T47D (cell line): ENCODE results near the gene HTR4.
A peak's percentile ranks its signal among the peaks of the same experiment; 100 is the strongest.
"Not testable (repeated sequence)": the region's sequence is repeated elsewhere in the genome, so short reads cannot be mapped to it uniquely, and the experiment has no call there.

Experiments used
- DNase-seq, 2 experiments: peaks; one replicate each; pipeline versions ENCODE4 v3.0.0 to v3.0.0-alpha.2; 2011 to 2012; ENCODE audit warnings: low read depth in 1 of 2, low spot score in 1 of 2
- JUND ChIP-seq: IDR thresholded peaks from 2 replicates; pipeline ENCODE4 v1.6.1; 2012; ENCODE audit warnings: low read depth
- in situ Hi-C: cut with HindIII; loops from 2 replicates; pipeline ENCODE4 v1.10.0; 2016; ENCODE audit warnings: low sequenced_read_pairs, low pct_unique_long_range_greater_than_20kb

Gene HTR4

GRCh38 chr5:148491793-148492184 is 162.5 kb downstream of the HTR4 start:
- TF ChIP-seq JUND, result no peak
- in situ Hi-C loops, result no loop called here
- DNase-seq, result no peak

GRCh38 chr5:148491015-148491792 is 163.1 kb downstream of the HTR4 start:
- DNase-seq, result peak in 1 of 2 experiments; percentile 58
- TF ChIP-seq JUND, result no peak
- in situ Hi-C loops, result no loop called here

DNA sequence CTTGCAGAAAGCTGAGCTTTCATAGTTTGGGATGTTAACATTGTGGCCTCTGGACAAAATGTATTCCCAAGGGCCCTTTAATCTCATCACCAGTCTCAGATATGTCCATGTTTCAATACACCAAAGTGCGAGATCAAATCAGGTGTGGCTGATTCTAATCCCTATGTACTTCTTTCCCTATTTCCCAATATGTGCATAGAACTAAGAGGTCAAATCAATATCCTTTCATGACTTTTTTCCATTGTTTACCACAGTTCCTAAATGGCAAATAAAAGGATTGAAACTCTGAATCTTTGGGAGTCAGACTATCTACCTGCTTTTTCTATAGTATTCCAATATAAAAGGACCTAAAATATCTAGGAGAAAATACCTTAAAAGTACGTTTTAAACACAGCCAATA is 165.6 kb downstream of the HTR4 start:
- TF ChIP-seq JUND, result no peak
- DNase-seq, result no peak
- in situ Hi-C loops, result no loop called here

GRCh38 chr5:148486456-148486855 is 167.9 kb downstream of the HTR4 start:
- no peak for TF ChIP-seq JUND
- in situ Hi-C loops, result no loop called here
- no peak for DNase-seq

DNA sequence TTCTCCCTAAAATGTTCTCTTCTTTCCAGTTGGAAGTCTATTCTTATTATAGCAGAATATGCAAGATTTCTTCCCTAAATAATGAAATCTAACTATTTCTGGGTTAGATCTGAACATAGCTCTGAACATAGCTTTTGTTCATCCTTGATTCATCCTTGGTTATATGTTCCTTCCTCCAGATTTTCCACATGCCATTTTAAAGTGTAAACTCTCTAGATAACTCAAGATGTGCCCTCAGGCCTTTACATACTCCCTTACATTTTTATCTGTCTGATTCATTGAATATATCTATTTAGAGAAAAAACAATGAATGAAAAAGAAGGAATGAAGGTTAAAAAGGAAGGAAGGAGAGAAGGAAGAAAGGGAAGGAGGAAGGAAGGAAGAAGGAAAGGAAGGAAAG is 169.7 kb downstream of the HTR4 start:
- no peak for TF ChIP-seq JUND
- DNase-seq, result no peak
- in situ Hi-C loops, result no loop called here

DNA sequence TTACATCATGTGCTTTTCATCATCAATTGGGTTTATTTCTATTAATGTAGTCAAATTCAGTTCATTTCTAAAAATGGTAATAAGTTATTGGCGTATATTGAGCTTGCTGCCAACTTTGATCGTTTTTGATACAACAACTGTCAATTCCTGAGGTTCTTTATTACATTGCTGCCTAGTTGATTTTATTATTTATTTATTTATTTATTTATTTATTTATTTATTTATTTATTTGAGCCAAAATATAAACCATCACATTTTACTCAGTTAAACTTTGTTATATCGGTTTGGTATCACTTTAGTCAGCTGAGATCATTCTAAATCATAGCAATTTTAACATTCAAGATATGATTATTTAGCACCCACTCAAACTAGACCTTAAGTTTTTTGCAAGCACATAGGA is 170.6 kb downstream of the HTR4 start:
- in situ Hi-C loops, result no loop called here
- no peak for DNase-seq
- TF ChIP-seq JUND, result no peak

DNA sequence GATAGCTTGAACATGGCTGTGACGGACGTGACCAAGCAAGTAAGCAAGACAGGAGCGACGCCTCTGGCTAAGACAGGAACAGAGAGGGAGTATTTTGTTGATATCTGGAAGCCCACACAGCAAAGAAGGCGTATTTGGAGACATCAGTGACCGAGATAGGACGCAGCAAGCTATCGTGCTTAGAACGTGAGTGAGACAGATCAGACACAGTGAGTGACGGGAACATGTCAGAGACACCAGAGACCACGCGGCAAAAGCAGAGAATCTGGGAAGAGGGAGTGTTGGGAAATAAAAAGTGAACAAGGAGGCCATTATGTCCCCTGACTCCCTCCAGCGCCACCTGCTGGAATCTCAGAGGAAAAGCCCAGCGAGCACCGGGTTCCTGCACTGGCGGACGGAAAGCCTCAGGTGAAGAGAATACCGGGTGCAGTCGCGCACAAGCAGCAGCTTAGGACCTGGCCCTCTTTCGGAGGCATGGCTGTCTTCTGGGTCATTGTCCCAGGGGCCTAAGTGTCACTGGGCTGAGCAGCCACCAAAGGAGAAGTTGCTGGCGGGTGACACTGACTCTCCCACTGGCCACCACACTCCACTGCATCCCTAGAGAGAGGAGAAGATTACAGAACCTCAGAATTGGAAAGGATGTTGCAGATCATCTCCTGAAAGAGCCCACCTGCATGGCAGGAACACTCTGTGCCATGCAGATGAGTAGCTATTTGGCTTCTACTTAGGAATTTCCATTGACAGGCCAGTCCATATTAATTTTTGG is 171.4 kb downstream of the HTR4 start:
- DNase-seq, result peak; percentile 52 to 84
- in situ Hi-C loops, result no loop called here
- no peak for TF ChIP-seq JUND

- DNase-seq, result no peak
- in situ Hi-C loops, result no loop called here
- no peak for TF ChIP-seq JUND
Observed at GRCh38 chr5:148482196-148482595, 172.1 kb downstream of the HTR4 start.

GRCh38 chr5:148477429-148477828 is 176.9 kb downstream of the HTR4 start:
- no peak for TF ChIP-seq JUND
- no peak for DNase-seq
- in situ Hi-C loops, result no loop called here

- DNase-seq, result no peak
- in situ Hi-C loops, result no loop called here
- no peak for TF ChIP-seq JUND
Observed at GRCh38 chr5:148476302-148476701, 178.0 kb downstream of the HTR4 start.

- no peak for DNase-seq
- in situ Hi-C loops, result no loop called here
- no peak for TF ChIP-seq JUND
Observed at GRCh38 chr5:148474025-148474511, 180.3 kb downstream of the HTR4 start.

GRCh38 chr5:148471379-148471778 is 182.9 kb downstream of the HTR4 start:
- no peak for DNase-seq
- in situ Hi-C loops, result no loop called here
- TF ChIP-seq JUND, result no peak

DNA sequence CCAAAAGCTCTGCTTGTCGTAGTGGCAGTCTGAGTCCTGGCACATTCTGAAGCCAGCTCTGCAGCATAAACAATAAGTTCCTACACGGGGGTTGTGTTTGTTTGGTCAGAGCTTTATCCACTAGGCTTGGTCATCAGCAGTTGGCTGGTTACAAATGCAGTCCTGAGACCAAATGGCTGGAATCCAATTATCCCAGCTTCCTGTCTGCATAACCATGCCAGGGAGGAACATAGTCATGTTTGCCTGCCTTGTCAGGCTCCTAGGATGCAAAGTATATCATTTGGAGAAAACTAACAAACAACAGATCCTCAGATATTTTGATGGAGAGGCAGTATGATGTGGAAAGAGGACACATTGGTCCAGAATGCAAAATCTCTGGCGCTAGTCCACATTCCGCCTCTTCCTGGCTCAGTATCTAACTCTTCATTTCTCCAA is 184.8 kb downstream of the HTR4 start:
- no peak for TF ChIP-seq JUND
- peak in 1 of 2 experiments; percentile 43 for DNase-seq
- in situ Hi-C loops, result no loop called here

GRCh38 chr5:148468746-148469145 is 185.6 kb downstream of the HTR4 start:
- DNase-seq, in situ Hi-C loops: not testable (repeated sequence)
